H1 (cell line): Measurements from ENCODE around the gene AGAP1.

Source experiments
- CTCF ChIP-seq, 3 experiments: IDR thresholded peaks; 1 replicate in 2 of 3; 2 replicates in 1 of 3; pipeline versions ENCODE4 v1.5.1 to v1.6.1; 2011; ENCODE audit warnings: low read length in 3 of 3, mild to moderate bottlenecking in 3 of 3, inconsistent platforms in 2 of 3, low read depth in 1 of 3, moderate library complexity in 1 of 3; ENCODE audit not compliant: insufficient read depth in 1 of 3; ENCODE audit errors: control extremely low read depth in 1 of 3
- EGR1 ChIP-seq: IDR thresholded peaks from 2 replicates; pipeline ENCODE4 v1.6.1; 2011; ENCODE audit warnings: low read depth, low read length, borderline replicate concordance
- EZH2 ChIP-seq: fragments of 200-600 bp; sonication (generic); IDR thresholded peaks from 2 replicates; pipeline ENCODE4 v1.7.1; 2012; ENCODE audit warnings: low read depth, mild to moderate bottlenecking, moderate library complexity, low read length, inconsistent platforms; ENCODE audit not compliant: severe bottlenecking
- POLR2A ChIP-seq, 2 experiments: IDR thresholded peaks; 1 replicate in 1 of 2; 2 replicates in 1 of 2; pipeline ENCODE4 v1.6.1; 2011; ENCODE audit warnings: low read depth in 2 of 2, low read length in 2 of 2, mild to moderate bottlenecking in 2 of 2; ENCODE audit errors: control extremely low read depth in 1 of 2
- ZNF274 ChIP-seq: IDR thresholded peaks from 2 replicates; pipeline ENCODE4 v1.7.0; 2012; ENCODE audit warnings: low read length, borderline replicate concordance; ENCODE audit errors: extremely low read depth

DNA sequence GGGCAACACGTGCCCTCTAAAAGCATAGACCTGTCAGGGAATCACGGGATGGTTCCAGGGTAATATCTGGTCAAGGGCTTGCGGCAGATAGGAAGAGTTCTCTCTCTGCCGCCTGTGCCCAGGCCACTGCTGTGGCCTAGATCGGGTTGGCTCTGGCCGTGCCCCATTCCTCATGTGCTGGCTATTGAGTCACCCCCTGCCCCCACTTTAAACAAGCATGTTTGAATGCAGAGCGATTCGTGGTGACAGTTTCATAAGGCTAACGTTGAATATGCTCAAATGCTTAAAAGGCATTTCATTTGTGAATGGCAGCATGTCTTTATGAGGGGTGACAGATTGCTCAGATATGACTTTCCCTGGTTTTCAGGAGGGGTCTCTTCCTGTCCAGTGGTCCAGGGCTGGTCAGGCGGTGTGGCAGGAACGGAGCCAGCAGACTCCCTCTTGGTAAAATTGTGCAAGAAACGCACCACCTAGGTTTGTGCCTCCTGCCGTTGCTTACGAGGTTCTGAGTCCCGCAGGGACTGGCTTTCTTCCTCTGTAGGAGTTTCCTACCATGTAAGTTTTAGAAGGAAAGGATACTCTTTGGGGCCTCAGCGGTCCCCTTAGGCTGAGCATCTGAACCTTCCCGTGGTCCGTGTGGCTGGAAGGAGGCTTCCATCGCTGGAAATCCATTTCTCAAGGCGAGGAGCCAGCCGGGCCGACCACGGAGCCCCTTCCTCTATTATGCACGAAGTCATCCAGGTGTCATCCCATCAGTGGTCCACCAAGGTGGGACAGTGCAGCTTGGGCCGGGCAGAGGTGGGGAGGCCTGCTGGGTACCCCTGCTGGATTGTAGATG is 50.2 kb downstream of the AGAP1 start:
- TF ChIP-seq EZH2 (no peak), ZNF274 (no peak), CTCF (IDR thresholded peaks at IDR 0.05; ENCODE audit: control extremely low read depth in 1 of 3, insufficient read depth in 1 of 3, low read depth in 1 of 3, low read length in 3 of 3) (no peak), EGR1 (no peak), POLR2A (IDR thresholded peaks at IDR 0.05; ENCODE audit: control extremely low read depth in 1 of 2, low read depth in 2 of 2, low read length in 2 of 2) (no peak)
